Astrocyte (in vitro differentiated cells and primary cell): ENCODE measurements around the gene SP140.

Source experiments
- EZH2 ChIP-seq: IDR thresholded peaks from 2 replicates; pipeline ENCODE4 v1.6.1; 2012; ENCODE audit warnings: mild to moderate bottlenecking, low read length, inconsistent platforms; ENCODE audit not compliant: insufficient read depth
- TF ChIP-seq, protein P1 (sequence below): IDR thresholded peaks from 2 replicates; pipeline ENCODE4 v1.5.1; 2011; ENCODE audit warnings: low read depth, mild to moderate bottlenecking, inconsistent platforms, low read length, moderate library complexity; ENCODE audit not compliant: insufficient read depth

GRCh38 chr2:230179907-230180306 is 45.6 kb upstream of the SP140 start:
- TF ChIP-seq, protein P1, sequence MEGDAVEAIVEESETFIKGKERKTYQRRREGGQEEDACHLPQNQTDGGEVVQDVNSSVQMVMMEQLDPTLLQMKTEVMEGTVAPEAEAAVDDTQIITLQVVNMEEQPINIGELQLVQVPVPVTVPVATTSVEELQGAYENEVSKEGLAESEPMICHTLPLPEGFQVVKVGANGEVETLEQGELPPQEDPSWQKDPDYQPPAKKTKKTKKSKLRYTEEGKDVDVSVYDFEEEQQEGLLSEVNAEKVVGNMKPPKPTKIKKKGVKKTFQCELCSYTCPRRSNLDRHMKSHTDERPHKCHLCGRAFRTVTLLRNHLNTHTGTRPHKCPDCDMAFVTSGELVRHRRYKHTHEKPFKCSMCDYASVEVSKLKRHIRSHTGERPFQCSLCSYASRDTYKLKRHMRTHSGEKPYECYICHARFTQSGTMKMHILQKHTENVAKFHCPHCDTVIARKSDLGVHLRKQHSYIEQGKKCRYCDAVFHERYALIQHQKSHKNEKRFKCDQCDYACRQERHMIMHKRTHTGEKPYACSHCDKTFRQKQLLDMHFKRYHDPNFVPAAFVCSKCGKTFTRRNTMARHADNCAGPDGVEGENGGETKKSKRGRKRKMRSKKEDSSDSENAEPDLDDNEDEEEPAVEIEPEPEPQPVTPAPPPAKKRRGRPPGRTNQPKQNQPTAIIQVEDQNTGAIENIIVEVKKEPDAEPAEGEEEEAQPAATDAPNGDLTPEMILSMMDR, result no peak
- TF ChIP-seq EZH2, result no peak
